OCI-LY7 (cell line): ENCODE data around the gene TPH2.

ENCODE experiments used
- EZH2phosphoT487 ChIP-seq: fragments of 200-600 bp; sonication (generic); IDR thresholded peaks from 2 replicates; pipeline ENCODE4 v1.6.1; 2018; ENCODE audit warnings: low read depth, borderline replicate concordance, mild to moderate bottlenecking, mixed run types, antibody characterized with exemption, low read length, moderate library complexity, mixed read lengths
- TF ChIP-seq, protein P1 (sequence below): fragments of 200-600 bp; sonication (generic); conservative IDR thresholded peaks from 2 replicates; pipeline ENCODE4 v1.5.1; 2014; ENCODE audit warnings: mild to moderate bottlenecking, antibody characterized with exemption, low read length, moderate library complexity, mixed read lengths

DNA sequence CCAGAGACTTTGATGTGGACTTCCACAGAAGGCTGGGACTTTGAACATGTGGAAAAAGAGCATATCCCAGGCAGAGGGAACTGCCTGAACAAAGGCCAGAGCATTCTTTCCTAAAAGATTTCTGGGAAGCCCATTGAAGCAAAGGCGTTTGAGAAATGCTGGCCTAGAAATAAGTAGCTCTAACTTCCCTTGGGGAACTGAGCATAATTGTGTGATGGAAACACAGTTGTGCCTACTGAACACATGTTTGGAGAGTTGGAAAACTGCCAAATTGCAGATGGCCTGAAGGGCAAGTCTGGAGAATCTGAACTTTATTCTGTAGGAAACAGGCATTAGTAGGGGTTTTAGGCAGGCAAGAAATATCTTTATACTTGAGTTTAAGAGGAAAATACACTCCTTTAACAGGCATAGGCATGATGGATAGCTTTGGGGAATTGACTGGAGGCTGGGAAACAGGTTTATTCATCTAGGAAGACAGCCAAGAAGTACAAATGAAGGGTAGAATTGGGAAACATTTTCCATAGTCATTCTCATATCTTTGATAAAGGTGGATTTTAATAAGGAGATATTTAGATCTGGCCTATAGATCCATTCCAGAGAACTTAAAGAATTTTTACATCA, 134.1 kb downstream of the TPH2 start:
- TF ChIP-seq, protein P1, sequence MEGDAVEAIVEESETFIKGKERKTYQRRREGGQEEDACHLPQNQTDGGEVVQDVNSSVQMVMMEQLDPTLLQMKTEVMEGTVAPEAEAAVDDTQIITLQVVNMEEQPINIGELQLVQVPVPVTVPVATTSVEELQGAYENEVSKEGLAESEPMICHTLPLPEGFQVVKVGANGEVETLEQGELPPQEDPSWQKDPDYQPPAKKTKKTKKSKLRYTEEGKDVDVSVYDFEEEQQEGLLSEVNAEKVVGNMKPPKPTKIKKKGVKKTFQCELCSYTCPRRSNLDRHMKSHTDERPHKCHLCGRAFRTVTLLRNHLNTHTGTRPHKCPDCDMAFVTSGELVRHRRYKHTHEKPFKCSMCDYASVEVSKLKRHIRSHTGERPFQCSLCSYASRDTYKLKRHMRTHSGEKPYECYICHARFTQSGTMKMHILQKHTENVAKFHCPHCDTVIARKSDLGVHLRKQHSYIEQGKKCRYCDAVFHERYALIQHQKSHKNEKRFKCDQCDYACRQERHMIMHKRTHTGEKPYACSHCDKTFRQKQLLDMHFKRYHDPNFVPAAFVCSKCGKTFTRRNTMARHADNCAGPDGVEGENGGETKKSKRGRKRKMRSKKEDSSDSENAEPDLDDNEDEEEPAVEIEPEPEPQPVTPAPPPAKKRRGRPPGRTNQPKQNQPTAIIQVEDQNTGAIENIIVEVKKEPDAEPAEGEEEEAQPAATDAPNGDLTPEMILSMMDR: no peak
- no peak for TF ChIP-seq EZH2phosphoT487
